ENCODE measurements around the gene TAOK2.
"Not testable (repeated sequence)": the region's sequence is repeated elsewhere in the genome, so short reads cannot be mapped to it uniquely, and the experiment has no call there.

Gene TAOK2

GRCh38 chr16:30004811-30005242, 31.2 kb downstream of the TAOK2 start:
- no peak for DNase-seq

- no peak for DNase-seq
Measured at GRCh38 chr16:30005341-30006094, 31.9 kb downstream of the TAOK2 start.

GRCh38 chr16:30006095-30006473, 32.4 kb downstream of the TAOK2 start:
- no peak for DNase-seq

GRCh38 chr16:30006659-30007377, 33.1 kb downstream of the TAOK2 start:
- no peak for DNase-seq

- DNase-seq = no peak
Measured at GRCh38 chr16:30007378-30007895, 33.8 kb downstream of the TAOK2 start.

GRCh38 chr16:30009085-30009862, 35.6 kb downstream of the TAOK2 start:
- no peak for DNase-seq

GRCh38 chr16:30009990-30010843, 36.5 kb downstream of the TAOK2 start:
- DNase-seq = no peak

- DNase-seq = no peak
Measured at GRCh38 chr16:30010844-30011713, 37.4 kb downstream of the TAOK2 start, which contains the start of gene DOC2A. DOC2A (minus strand) TSS chr16:30011027; CDS start chr16:30010222, 805 bp downstream.

GRCh38 chr16:30011714-30012504, 38.2 kb downstream of the TAOK2 start:
- DNase-seq = no peak

DNA sequence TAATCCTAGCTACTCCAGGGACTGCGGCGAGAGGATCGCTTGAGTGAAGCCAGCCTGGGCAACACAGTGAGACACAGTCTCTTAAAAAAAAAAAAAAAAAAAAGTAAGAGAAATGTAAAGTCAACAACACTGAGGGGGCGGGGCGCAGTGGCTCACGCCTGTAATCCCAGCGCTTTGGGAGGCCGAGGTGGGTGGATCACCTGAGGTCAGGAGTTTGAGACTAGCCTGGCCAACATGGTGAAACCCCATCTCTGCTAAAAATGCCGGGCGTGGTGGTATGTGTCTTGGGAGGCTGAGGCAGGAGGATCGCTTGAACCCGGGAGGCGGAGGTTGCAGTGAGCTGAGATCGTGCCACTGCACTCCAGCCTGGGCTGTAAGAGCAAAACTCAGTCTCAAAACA, 38.9 kb downstream of the TAOK2 start:
- DNase-seq = not testable (repeated sequence)

- not testable (repeated sequence) for DNase-seq
Measured at GRCh38 chr16:30015450-30015849, 41.8 kb downstream of the TAOK2 start.

DNA sequence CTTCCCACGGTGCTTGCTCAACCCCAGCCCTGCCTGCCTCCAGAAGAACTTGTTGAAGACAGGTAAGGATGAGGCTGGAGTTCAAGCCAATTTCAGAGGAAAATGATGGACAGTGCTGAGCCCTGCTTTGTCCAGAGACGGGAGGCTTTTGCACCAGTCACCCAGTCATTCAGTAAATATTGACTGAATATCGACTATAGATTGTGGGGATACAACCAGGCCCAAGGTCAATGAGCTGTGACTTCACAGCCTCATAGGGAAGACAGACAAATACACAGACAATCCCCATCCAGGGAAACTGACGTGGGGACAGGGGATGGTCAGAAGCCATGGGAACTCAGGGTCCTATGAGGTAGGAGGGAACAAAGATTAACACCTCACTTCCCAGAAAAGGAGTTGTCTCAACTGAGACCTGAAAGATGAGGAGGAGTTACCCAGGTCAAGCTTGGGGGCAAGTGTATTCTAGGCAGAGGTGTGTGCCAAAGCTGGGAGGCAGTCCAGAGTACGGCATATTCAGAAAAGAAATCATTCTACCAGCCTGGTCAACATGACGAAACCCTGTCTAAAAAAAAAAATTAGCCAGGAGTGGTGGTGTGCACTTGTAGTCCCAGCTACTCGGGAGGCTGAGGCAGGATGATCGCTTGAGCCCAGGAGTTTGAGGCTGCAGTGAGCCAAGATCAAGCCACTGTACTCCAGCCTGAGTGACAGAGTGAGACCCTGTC, 43.0 kb downstream of the TAOK2 start:
- no peak for DNase-seq

- no peak for DNase-seq
Measured at GRCh38 chr16:30017277-30017656, 43.6 kb downstream of the TAOK2 start.

GRCh38 chr16:30017937-30018336, 44.3 kb downstream of the TAOK2 start:
- DNase-seq = not testable (repeated sequence)

DNA sequence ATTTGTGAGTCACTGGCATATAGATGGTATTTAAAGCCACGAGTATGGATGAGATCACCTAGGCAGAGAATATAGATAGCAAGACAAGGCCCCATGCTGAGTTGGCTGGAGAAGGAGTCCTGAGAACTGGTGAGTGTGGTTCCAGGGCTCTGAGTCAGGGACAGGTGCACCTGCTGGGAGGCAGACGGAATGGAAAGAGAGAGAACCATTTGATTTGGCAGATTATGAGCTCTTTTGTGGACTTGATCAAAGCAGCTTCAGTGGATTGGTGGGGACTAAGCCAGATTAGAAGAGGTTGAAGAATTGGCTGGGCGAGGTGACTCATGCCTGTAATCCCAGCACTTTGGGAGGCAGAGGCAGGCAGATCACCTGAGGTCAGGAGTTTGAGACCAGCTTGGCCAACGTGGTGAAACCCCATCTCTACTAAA, 45.1 kb downstream of the TAOK2 start:
- DNase-seq = no peak

- DNase-seq = no peak
Measured at GRCh38 chr16:30022887-30023286, 49.2 kb downstream of the TAOK2 start, which contains the start of gene C16orf92. C16orf92 (plus strand) TSS chr16:30023198; CDS start chr16:30023341, 143 bp downstream.

DNA sequence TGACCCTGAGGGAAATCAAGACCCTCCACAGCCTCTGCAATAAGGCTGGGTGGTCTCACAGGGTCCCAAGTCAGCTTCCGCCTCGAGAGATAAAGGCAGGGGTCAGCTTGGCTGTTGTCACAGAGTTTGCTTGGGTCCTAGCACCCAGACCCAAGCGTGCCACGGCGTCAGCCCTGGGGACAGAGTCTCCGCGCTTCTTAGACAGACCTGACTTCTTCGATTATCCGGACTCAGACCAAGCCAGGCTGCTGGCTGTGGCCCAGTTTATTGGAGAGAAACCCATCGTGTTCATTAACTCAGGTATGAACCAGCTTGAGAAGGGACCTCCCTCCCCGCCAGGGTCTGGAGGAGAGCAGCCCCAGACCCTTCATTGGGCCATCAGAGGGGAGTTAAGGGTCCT, 49.9 kb downstream of the TAOK2 start:
- DNase-seq = no peak

GRCh38 chr16:30024451-30024850, 50.8 kb downstream of the TAOK2 start:
- no peak for DNase-seq

GRCh38 chr16:30025156-30025555, 51.5 kb downstream of the TAOK2 start:
- no peak for DNase-seq

Measured in activated gamma-delta T cell (primary cell).